ENCODE measurements around the gene ADAMTS20. TPM values are rescaled to one million over a fixed set of nuclear protein-coding genes. Genes with fewer than 3 reads are reported as not detected.

The ADAMTS20 gene
- total RNA-seq, 6 donors from 2014 or later, result not detected

DNA sequence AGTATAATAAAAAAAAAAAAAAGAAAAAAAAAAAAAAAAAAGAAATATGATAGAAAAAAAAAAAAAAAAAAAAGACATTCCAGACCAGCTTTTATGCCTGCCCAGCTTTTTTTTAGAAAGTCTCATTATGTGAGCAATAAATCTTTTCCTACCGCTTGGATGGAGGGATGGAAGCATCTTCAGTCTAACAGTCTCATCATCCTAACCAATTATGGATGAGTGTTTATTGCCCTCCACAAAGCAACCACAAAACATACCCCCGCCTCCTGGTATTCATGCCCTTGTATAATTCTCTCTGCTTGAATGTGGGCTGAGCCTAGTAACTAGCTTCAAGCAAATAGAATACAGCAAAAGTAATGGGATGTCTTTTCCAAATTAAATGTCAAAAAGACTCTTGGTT, 33.7 kb upstream of the ADAMTS20 start:
- Histone ChIP-seq H3K27ac (no peak overlapping the region), H3K27me3 (no peaks in the 10 kb centered on the region), H3K4me3 (no peak overlapping the region), H3K36me3 (no peaks in the 10 kb centered on the region), H3K9me3 (no peaks in the 10 kb centered on the region), H3K4me1 (no peaks in the 10 kb centered on the region)
- 76 to 93% methylated on average over 2 of the region's 2 CpGs for WGBS, 2 donors
- TF ChIP-seq EP300 (IDR thresholded peaks at IDR 0.05) (no peak), POLR2A (IDR thresholded peaks at IDR 0.05) (no peak), POLR2AphosphoS5 (IDR thresholded peaks at IDR 0.05) (no peak)
- TF ChIP-seq, protein P1, sequence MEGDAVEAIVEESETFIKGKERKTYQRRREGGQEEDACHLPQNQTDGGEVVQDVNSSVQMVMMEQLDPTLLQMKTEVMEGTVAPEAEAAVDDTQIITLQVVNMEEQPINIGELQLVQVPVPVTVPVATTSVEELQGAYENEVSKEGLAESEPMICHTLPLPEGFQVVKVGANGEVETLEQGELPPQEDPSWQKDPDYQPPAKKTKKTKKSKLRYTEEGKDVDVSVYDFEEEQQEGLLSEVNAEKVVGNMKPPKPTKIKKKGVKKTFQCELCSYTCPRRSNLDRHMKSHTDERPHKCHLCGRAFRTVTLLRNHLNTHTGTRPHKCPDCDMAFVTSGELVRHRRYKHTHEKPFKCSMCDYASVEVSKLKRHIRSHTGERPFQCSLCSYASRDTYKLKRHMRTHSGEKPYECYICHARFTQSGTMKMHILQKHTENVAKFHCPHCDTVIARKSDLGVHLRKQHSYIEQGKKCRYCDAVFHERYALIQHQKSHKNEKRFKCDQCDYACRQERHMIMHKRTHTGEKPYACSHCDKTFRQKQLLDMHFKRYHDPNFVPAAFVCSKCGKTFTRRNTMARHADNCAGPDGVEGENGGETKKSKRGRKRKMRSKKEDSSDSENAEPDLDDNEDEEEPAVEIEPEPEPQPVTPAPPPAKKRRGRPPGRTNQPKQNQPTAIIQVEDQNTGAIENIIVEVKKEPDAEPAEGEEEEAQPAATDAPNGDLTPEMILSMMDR (IDR thresholded peaks at IDR 0.05), result no peak
- ATAC-seq (ENCODE audit: low FRiP score in 2 of 2) (no peak), DNase-seq (no peak)

DNA sequence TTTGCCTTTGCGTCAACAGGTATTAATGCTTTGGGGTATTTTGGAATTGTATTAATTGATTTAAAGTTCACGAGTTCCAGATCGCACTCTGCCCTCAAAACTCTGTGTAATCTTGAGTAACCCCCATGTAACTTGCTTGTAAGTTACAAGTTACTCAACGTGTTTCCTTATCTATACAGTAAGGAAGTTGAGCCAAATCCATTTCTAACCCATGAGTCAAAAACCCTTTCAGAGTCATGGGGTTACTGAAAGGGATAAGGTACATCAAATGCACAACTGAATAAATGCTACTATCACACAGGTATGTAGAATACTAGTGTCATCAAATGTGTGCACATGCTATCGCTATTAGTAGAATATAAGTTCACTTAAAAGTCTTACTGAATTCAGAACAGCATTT, 28.6 kb upstream of the ADAMTS20 start:
- TF ChIP-seq POLR2A (IDR thresholded peaks at IDR 0.05) (no peak), POLR2AphosphoS5 (IDR thresholded peaks at IDR 0.05) (no peak), EP300 (IDR thresholded peaks at IDR 0.05) (no peak)
- TF ChIP-seq, protein P1 (IDR thresholded peaks at IDR 0.05), result no peak
- no peak for DNase-seq
- Histone ChIP-seq H3K4me3 (no peak overlapping the region), H3K27me3 (no peaks in the 10 kb centered on the region), H3K9me3 (no peaks in the 10 kb centered on the region), H3K36me3 (no peaks in the 10 kb centered on the region), H3K4me1 (no peaks in the 10 kb centered on the region), H3K27ac (no peak overlapping the region)
- no peak for ATAC-seq (ENCODE audit: low FRiP score in 2 of 2)
- 83 to 87% methylated on average over 5 of the region's 5 CpGs for WGBS, 2 donors

DNA sequence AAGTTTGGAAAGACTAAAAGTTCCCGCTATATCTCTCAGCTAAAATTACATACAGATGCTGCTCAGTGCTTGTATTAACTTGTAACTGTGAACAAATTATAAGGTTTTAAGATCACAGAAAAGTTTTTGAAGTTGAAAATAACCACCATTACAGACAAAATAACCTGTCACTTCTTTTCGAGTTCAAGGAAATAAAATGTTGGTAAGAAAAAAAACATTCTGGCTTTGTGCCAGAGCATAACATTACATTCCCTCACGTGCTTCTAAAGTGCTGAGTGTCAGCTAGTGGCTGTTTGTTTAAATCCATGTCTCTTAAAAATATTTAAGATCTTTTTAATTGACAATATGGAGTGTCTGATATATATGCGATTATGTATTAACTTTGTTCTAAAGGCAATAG, 27.2 kb upstream of the ADAMTS20 start:
- no peak for TF ChIP-seq POLR2A (IDR thresholded peaks at IDR 0.05)
- no peak for TF ChIP-seq POLR2AphosphoS5 (IDR thresholded peaks at IDR 0.05)
- no peak for TF ChIP-seq EP300 (IDR thresholded peaks at IDR 0.05)
- TF ChIP-seq, protein P1 (IDR thresholded peaks at IDR 0.05), result no peak
- H3K27ac ChIP-seq, result no peak overlapping the region
- no peak for DNase-seq
- ATAC-seq (ENCODE audit: low FRiP score in 2 of 2), result no peak
- no peak overlapping the region for H3K4me3 ChIP-seq
- no peaks in the 10 kb centered on the region for H3K36me3 ChIP-seq
- WGBS, 2 donors, result 37 to 39% methylated on average over 4 of the region's 4 CpGs
- no peaks in the 10 kb centered on the region for H3K9me3 ChIP-seq
- H3K4me1 ChIP-seq, result no peaks in the 10 kb centered on the region
- H3K27me3 ChIP-seq, result no peaks in the 10 kb centered on the region

DNA sequence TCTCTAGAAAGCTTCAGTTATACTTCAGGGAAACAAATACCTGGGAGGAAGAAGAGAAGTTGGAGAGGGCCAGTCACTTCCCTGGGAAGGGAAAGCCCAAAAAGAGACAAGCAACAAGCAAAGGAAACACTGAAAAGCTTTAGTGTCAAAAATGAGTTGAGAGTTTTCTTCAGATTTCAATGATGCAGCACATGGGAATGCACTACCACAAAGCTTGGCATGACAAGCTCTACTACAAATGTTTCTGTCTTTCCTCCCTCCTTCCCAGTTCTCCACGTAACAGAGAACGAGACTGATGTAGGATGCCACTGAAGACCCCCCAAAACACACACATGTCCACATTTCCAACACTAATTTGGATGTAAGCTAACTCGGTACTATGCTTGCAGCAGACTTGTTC, 26.8 kb upstream of the ADAMTS20 start:
- 48 to 60% methylated on average over 3 of the region's 3 CpGs for WGBS, 2 donors
- Histone ChIP-seq H3K27me3 (no peaks in the 10 kb centered on the region), H3K9me3 (no peaks in the 10 kb centered on the region), H3K4me3 (no peak overlapping the region), H3K36me3 (no peaks in the 10 kb centered on the region), H3K4me1 (no peaks in the 10 kb centered on the region), H3K27ac (no peak overlapping the region)
- TF ChIP-seq, protein P1 (IDR thresholded peaks at IDR 0.05), result no peak
- TF ChIP-seq POLR2A (IDR thresholded peaks at IDR 0.05) (no peak), EP300 (IDR thresholded peaks at IDR 0.05) (no peak), POLR2AphosphoS5 (IDR thresholded peaks at IDR 0.05) (no peak)
- DNase-seq (no peak), ATAC-seq (ENCODE audit: low FRiP score in 2 of 2) (no peak)

DNA sequence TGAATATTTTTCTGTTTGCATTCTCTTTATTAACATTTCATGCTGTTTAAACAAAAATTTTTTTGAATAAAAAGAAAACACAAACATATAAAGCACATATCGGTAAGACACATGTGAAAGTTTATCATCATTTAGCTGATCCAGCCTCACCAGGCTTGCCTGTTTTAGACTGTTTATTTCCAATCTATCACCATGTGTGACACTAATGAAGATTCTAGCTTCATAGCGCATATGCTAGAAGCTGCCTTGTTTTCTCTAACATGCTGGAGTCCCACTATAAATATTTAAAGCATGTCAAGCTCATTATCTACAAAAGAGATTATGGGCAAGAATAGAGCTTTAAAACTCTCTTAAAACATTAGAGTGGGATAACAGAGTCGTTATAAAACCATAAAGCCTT, 25.4 kb upstream of the ADAMTS20 start:
- H3K36me3 ChIP-seq, result no peaks in the 10 kb centered on the region
- H3K4me1 ChIP-seq, result no peaks in the 10 kb centered on the region
- H3K4me3 ChIP-seq, result no peak overlapping the region
- no peaks in the 10 kb centered on the region for H3K27me3 ChIP-seq
- ATAC-seq (ENCODE audit: low FRiP score in 2 of 2) (no peak), DNase-seq (no peak)
- no peaks in the 10 kb centered on the region for H3K9me3 ChIP-seq
- WGBS, 2 donors, result 40 to 53% methylated on average over 3 of the region's 3 CpGs
- H3K27ac ChIP-seq, result no peak overlapping the region
- TF ChIP-seq POLR2A (IDR thresholded peaks at IDR 0.05) (no peak), POLR2AphosphoS5 (IDR thresholded peaks at IDR 0.05) (no peak)
- TF ChIP-seq, protein P1 (IDR thresholded peaks at IDR 0.05), result no peak

All from upper lobe of left lung (tissue), 6 donors.